Measurements from ENCODE around the gene SHROOM3. TPM values are rescaled to one million over a fixed set of nuclear protein-coding genes. Genes with fewer than 3 reads are reported as not detected.

SHROOM3 gene
- total RNA-seq, 1 experiment from 2014 or later = 0.78 TPM

DNA sequence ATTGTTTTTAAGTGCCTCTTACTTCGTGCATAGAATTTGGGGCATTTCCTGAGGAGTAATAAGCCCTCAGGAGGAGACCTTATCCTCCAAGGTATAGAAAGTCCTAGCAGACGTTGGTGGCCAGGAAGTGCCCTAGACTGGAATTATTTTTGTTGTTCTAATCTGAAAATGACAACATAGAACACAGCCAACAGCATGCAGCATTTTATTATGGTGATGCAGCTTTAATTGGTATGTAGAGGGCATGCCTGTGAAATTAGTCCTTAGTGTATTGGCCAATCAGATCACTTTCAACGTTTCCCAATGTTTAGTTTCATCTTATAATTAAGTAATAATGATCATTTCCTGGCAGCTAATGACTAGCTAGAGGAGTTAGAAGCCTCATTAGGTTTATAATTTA, 199.2 kb downstream of the SHROOM3 start:
- Histone ChIP-seq H4K20me1 (ENCODE audit: insufficient read depth, low read depth, low read length) (no peaks in the 10 kb centered on the region), H3K36me3 (ENCODE audit: insufficient read depth, low read length) (no peaks in the 10 kb centered on the region), H3K9ac (ENCODE audit: low read length) (no peak overlapping the region), H2AFZ (ENCODE audit: low read length) (no peak overlapping the region), H3K4me1 (ENCODE audit: low read length) (no peaks in the 10 kb centered on the region), H3K9me2 (replicated peaks; ENCODE audit: insufficient read depth, low read length) (no peaks in the 10 kb centered on the region), H3K79me2 (ENCODE audit: low read length) (no peaks in the 10 kb centered on the region), H3K4me2 (ENCODE audit: low read depth, low read length, poor library complexity, severe bottlenecking) (no peak overlapping the region), H3K27ac (ENCODE audit: low read length) (no peak overlapping the region), H3K9me3 (ENCODE audit: low read length) (no peaks in the 10 kb centered on the region), H3K4me3 (ENCODE audit: low read length) (no peak overlapping the region), H3K27me3 (ENCODE audit: low read length) (no peaks in the 10 kb centered on the region)
- DNase-seq = no peak

DNA sequence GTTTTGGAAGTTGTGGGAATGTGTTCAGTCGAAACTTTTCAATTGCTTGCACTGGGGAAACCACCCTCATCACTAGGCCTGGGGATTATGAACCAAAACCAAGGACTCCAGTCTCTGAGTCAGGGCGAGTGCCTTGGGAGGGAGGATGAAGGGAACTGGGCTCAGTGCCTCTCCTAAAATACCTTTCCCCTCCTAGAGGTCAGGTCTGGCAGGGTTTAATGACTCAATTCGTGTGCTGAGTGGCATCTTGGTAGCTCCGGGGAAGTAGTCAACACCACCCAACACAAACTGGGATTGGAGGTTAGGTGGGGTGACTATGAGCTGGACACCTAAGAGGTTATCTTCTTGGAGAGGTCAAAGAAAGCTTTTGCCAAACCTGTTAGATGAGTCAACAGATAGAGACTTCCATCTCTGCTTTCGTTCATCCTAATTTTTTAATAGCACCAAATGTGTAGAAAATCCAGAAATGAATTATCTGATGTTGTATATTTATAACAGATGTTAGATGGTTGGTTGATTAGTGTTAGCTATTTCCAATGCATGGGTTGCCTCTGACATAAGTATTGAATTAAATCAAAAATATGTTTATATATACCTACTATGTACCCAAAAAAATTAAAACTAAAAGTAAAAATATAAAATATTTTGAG, 202.8 kb downstream of the SHROOM3 start:
- H3K9me3 ChIP-seq (ENCODE audit: low read length) = no peaks in the 10 kb centered on the region
- no peaks in the 10 kb centered on the region for H3K79me2 ChIP-seq (ENCODE audit: low read length)
- no peak overlapping the region for H3K9ac ChIP-seq (ENCODE audit: low read length)
- H3K9me2 ChIP-seq (replicated peaks; ENCODE audit: insufficient read depth, low read length) = no peaks in the 10 kb centered on the region
- no peak overlapping the region for H3K27ac ChIP-seq (ENCODE audit: low read length)
- H4K20me1 ChIP-seq (ENCODE audit: insufficient read depth, low read depth, low read length) = no peaks in the 10 kb centered on the region
- H3K4me3 ChIP-seq (ENCODE audit: low read length) = no peak overlapping the region
- no peak for DNase-seq
- H3K27me3 ChIP-seq (ENCODE audit: low read length) = no peaks in the 10 kb centered on the region
- no peak overlapping the region for H2AFZ ChIP-seq (ENCODE audit: low read length)
- H3K4me1 ChIP-seq (ENCODE audit: low read length) = no peaks in the 10 kb centered on the region
- no peaks in the 10 kb centered on the region for H3K36me3 ChIP-seq (ENCODE audit: insufficient read depth, low read length)
- H3K4me2 ChIP-seq (ENCODE audit: low read depth, low read length, poor library complexity, severe bottlenecking) = no peak overlapping the region

- Histone ChIP-seq H3K9me3 (ENCODE audit: low read length) (no peaks in the 10 kb centered on the region), H3K4me2 (ENCODE audit: low read depth, low read length, poor library complexity, severe bottlenecking) (no peak overlapping the region), H3K27ac (ENCODE audit: low read length) (no peak overlapping the region), H4K20me1 (ENCODE audit: insufficient read depth, low read depth, low read length) (no peaks in the 10 kb centered on the region), H3K27me3 (ENCODE audit: low read length) (no peaks in the 10 kb centered on the region), H3K9ac (ENCODE audit: low read length) (no peak overlapping the region), H3K9me2 (replicated peaks; ENCODE audit: insufficient read depth, low read length) (no peaks in the 10 kb centered on the region), H3K4me3 (ENCODE audit: low read length) (no peak overlapping the region), H3K36me3 (ENCODE audit: insufficient read depth, low read length) (no peaks in the 10 kb centered on the region), H2AFZ (ENCODE audit: low read length) (no peak overlapping the region), H3K79me2 (ENCODE audit: low read length) (no peaks in the 10 kb centered on the region), H3K4me1 (ENCODE audit: low read length) (no peaks in the 10 kb centered on the region)
- no peak for DNase-seq
These were observed 204.3 kb downstream of the SHROOM3 start for GRCh38 chr4:76639288-76639687.

DNA sequence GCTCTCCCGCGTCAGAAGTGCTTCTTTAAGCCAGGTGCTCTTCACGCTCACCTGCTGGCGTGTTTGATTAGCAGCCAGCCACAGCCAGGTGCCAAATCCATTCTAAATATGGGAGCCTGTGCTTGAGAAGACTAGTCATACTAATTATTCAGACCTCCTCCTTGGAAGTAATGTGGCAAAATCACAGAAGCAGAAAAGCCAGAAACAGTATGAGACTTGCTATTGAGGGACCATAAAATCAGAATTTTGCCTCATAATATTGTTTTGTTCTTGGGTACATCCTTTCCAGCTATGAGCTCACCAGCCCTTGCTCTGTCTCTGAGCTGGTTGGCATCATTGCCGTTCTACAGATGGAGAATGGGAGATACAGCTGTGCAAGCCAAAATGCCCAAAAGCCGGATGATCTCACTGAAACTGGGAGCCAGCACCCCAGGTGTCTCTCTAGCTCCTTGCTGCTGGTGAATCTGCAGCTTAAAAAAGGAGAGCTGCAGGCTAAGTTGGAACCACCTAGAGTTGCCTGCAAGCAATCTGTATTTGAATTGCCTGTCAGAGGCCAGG, 205.4 kb downstream of the SHROOM3 start:
- no peaks in the 10 kb centered on the region for H3K4me1 ChIP-seq (ENCODE audit: low read length)
- DNase-seq = no peak
- no peak overlapping the region for H3K4me2 ChIP-seq (ENCODE audit: low read depth, low read length, poor library complexity, severe bottlenecking)
- H3K4me3 ChIP-seq (ENCODE audit: low read length) = no peak overlapping the region
- no peaks in the 10 kb centered on the region for H3K36me3 ChIP-seq (ENCODE audit: insufficient read depth, low read length)
- H3K9me2 ChIP-seq (replicated peaks; ENCODE audit: insufficient read depth, low read length) = no peaks in the 10 kb centered on the region
- H4K20me1 ChIP-seq (ENCODE audit: insufficient read depth, low read depth, low read length) = no peaks in the 10 kb centered on the region
- no peak overlapping the region for H2AFZ ChIP-seq (ENCODE audit: low read length)
- no peaks in the 10 kb centered on the region for H3K9me3 ChIP-seq (ENCODE audit: low read length)
- H3K79me2 ChIP-seq (ENCODE audit: low read length) = no peaks in the 10 kb centered on the region
- H3K27me3 ChIP-seq (ENCODE audit: low read length) = no peaks in the 10 kb centered on the region
- H3K27ac ChIP-seq (ENCODE audit: low read length) = no peak overlapping the region
- H3K9ac ChIP-seq (ENCODE audit: low read length) = no peak overlapping the region

- Histone ChIP-seq H3K9ac (ENCODE audit: low read length) (no peak overlapping the region), H4K20me1 (ENCODE audit: insufficient read depth, low read depth, low read length) (no peaks in the 10 kb centered on the region), H3K4me2 (ENCODE audit: low read depth, low read length, poor library complexity, severe bottlenecking) (no peak overlapping the region)
These were observed 206.3 kb downstream of the SHROOM3 start for GRCh38 chr4:76641351-76641750.

GRCh38 chr4:76641758-76642157, 206.7 kb downstream of the SHROOM3 start:
- H3K9me3 ChIP-seq (ENCODE audit: low read length) = no peaks in the 10 kb centered on the region
- no peaks in the 10 kb centered on the region for H3K79me2 ChIP-seq (ENCODE audit: low read length)
- H3K9ac ChIP-seq (ENCODE audit: low read length) = no peak overlapping the region
- H4K20me1 ChIP-seq (ENCODE audit: insufficient read depth, low read depth, low read length) = no peaks in the 10 kb centered on the region
- no peak overlapping the region for H3K4me3 ChIP-seq (ENCODE audit: low read length)
- no peak overlapping the region for H3K27ac ChIP-seq (ENCODE audit: low read length)
- DNase-seq = no peak
- H3K4me1 ChIP-seq (ENCODE audit: low read length) = no peaks in the 10 kb centered on the region
- no peaks in the 10 kb centered on the region for H3K9me2 ChIP-seq (replicated peaks; ENCODE audit: insufficient read depth, low read length)
- H2AFZ ChIP-seq (ENCODE audit: low read length) = no peak overlapping the region
- no peaks in the 10 kb centered on the region for H3K27me3 ChIP-seq (ENCODE audit: low read length)
- H3K36me3 ChIP-seq (ENCODE audit: insufficient read depth, low read length) = no peaks in the 10 kb centered on the region
- H3K4me2 ChIP-seq (ENCODE audit: low read depth, low read length, poor library complexity, severe bottlenecking) = no peak overlapping the region

More at GRCh38 chr4:76641351-76641750, 206.3 kb downstream of the SHROOM3 start:
- H3K4me1 ChIP-seq (ENCODE audit: low read length) = no peaks in the 10 kb centered on the region
- H3K27ac ChIP-seq (ENCODE audit: low read length) = no peak overlapping the region
- no peaks in the 10 kb centered on the region for H3K27me3 ChIP-seq (ENCODE audit: low read length)
- DNase-seq = no peak
- no peaks in the 10 kb centered on the region for H3K9me3 ChIP-seq (ENCODE audit: low read length)
- no peaks in the 10 kb centered on the region for H3K36me3 ChIP-seq (ENCODE audit: insufficient read depth, low read length)
- no peaks in the 10 kb centered on the region for H3K9me2 ChIP-seq (replicated peaks; ENCODE audit: insufficient read depth, low read length)
- H3K79me2 ChIP-seq (ENCODE audit: low read length) = no peaks in the 10 kb centered on the region
- no peak overlapping the region for H3K4me3 ChIP-seq (ENCODE audit: low read length)
- no peak overlapping the region for H2AFZ ChIP-seq (ENCODE audit: low read length)

DNA sequence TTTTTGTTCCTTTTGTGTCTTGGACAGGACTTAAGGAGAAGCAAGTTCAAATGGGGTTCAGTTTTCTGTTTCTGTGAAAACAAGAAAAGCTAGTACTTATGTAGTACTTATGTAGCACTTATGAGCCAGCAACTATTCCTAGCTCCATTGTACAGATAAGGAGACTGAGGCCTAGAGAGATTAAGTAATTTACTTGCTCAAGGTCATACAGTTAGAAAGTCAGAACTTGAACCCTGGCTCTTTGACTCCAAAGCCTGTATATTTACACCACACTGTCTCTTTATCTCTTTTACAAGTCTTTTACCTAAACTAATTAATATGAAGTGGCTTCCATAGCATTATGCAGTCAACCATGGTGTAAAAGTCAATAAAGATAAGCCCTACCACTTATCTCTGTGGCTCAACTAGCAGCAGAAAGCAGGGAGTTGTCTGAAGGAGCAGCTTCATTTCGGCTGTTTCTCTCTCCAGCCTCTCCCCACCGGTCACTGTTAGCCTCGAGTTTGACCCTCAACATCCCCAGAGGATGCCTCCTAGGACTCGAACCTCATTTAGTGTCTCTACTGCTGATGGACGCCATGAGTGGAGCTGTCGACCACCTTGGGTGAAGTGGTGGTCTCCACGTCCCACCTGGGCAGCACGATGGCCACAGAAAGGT, 209.9 kb downstream of the SHROOM3 start:
- Histone ChIP-seq H3K79me2 (ENCODE audit: low read length) (no peaks in the 10 kb centered on the region), H4K20me1 (ENCODE audit: insufficient read depth, low read depth, low read length) (no peaks in the 10 kb centered on the region)

DNA sequence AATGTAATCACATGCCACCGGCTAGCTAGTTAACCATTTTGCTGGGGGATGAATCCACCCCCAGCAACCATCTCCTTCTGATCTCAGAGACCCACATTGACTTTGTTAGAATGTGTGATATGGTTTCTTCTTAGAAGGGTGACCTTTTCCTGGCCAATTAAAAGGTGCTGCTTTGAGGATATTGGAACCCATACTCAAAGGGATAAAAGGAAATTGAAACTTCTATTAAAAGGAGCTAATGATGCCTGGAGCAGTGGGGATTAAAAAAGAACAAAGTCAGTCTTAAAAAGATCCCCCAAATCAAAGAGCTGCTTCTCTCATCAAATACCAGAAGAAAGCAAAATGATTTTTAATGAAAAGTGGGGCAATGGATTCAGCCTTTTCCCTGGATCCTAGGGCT, 214.1 kb downstream of the SHROOM3 start:
- H3K9ac ChIP-seq (ENCODE audit: low read length) = no peak overlapping the region
- H3K4me1 ChIP-seq (ENCODE audit: low read length) = no peaks in the 10 kb centered on the region
- H3K4me2 ChIP-seq (ENCODE audit: low read depth, low read length, poor library complexity, severe bottlenecking) = no peak overlapping the region
- no peaks in the 10 kb centered on the region for H4K20me1 ChIP-seq (ENCODE audit: insufficient read depth, low read depth, low read length)
- H3K27ac ChIP-seq (ENCODE audit: low read length) = no peak overlapping the region
- no peak overlapping the region for H2AFZ ChIP-seq (ENCODE audit: low read length)
- no peaks in the 10 kb centered on the region for H3K27me3 ChIP-seq (ENCODE audit: low read length)
- no peak for DNase-seq
- H3K79me2 ChIP-seq (ENCODE audit: low read length) = no peaks in the 10 kb centered on the region
- H3K9me2 ChIP-seq (replicated peaks; ENCODE audit: insufficient read depth, low read length) = no peaks in the 10 kb centered on the region
- no peaks in the 10 kb centered on the region for H3K36me3 ChIP-seq (ENCODE audit: insufficient read depth, low read length)
- H3K9me3 ChIP-seq (ENCODE audit: low read length) = no peaks in the 10 kb centered on the region
- H3K4me3 ChIP-seq (ENCODE audit: low read length) = no peak overlapping the region

More for the DNA sequence above, 209.9 kb downstream of the SHROOM3 start:
- H3K4me1 ChIP-seq (ENCODE audit: low read length) = no peaks in the 10 kb centered on the region
- no peak overlapping the region for H3K4me2 ChIP-seq (ENCODE audit: low read depth, low read length, poor library complexity, severe bottlenecking)
- DNase-seq = no peak
- H3K4me3 ChIP-seq (ENCODE audit: low read length) = no peak overlapping the region
- no peaks in the 10 kb centered on the region for H3K9me3 ChIP-seq (ENCODE audit: low read length)
- no peaks in the 10 kb centered on the region for H3K27me3 ChIP-seq (ENCODE audit: low read length)
- no peak overlapping the region for H3K27ac ChIP-seq (ENCODE audit: low read length)
- no peak overlapping the region for H2AFZ ChIP-seq (ENCODE audit: low read length)
- no peaks in the 10 kb centered on the region for H3K9me2 ChIP-seq (replicated peaks; ENCODE audit: insufficient read depth, low read length)
- H3K9ac ChIP-seq (ENCODE audit: low read length) = no peak overlapping the region
- H3K36me3 ChIP-seq (ENCODE audit: insufficient read depth, low read length) = no peaks in the 10 kb centered on the region

Data from Karpas-422 (cell line).